Activated T-cell treated with anti-CD3 and anti-CD28 coated beads for 24 hours (primary cell): ENCODE measurements around the gene FAM131A.
"Not testable (repeated sequence)": the region's sequence is repeated elsewhere in the genome, so short reads cannot be mapped to it uniquely, and the experiment has no call there.

Experiments used
- DNase-seq: peaks from one replicate; pipeline ENCODE4 v3.0.0-alpha.2; 2020; ENCODE audit warnings: low read depth

The FAM131A gene

DNA sequence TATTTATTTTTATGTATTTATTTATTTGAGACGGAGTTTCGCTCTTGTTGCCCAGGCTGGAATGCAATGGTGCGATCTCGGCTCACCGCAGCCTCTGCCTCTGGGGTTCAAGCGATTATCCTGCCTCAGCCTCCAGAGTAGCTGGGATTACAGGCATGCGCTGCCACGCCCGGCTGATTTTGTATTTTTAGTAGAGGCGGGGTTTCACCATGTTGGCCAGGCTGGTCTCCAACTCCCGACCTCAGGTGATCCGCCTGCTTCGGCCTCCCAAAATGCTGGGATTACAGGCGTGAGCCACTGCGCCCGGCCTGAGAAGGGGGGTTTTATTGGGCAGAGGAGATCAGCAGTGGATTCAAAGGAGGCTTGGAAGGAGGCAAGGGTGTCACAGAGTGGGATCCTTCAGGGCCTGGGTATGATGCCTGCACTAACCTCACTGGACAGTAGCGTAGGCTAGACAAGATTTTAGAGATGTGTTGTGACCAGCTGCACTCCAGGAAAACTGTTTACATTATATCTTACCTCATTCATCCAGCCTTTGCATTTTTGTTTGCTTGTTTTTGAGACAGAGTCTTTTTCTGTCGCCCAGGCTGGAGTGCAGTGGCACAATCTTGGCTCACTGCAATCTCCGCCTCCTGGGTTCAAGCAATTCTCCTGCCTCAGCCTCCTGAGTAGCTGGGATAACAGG, 2.2 kb downstream of the FAM131A start:
- DNase-seq, result not testable (repeated sequence)

DNA sequence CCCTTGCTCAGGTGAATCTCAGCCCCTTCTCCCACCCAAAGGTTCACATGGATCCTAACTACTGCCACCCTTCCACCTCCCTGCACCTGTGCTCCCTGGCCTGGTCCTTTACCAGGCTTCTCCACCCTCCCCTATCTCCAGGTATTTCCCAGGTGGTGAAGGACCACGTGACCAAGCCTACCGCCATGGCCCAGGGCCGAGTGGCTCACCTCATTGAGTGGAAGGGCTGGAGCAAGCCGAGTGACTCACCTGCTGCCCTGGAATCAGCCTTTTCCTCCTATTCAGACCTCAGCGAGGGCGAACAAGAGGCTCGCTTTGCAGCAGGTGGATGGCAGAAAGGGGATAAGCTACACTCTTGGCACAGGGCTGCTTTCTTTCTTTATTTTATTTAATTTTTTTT, 4.5 kb downstream of the FAM131A start:
- DNase-seq, result no peak

DNA sequence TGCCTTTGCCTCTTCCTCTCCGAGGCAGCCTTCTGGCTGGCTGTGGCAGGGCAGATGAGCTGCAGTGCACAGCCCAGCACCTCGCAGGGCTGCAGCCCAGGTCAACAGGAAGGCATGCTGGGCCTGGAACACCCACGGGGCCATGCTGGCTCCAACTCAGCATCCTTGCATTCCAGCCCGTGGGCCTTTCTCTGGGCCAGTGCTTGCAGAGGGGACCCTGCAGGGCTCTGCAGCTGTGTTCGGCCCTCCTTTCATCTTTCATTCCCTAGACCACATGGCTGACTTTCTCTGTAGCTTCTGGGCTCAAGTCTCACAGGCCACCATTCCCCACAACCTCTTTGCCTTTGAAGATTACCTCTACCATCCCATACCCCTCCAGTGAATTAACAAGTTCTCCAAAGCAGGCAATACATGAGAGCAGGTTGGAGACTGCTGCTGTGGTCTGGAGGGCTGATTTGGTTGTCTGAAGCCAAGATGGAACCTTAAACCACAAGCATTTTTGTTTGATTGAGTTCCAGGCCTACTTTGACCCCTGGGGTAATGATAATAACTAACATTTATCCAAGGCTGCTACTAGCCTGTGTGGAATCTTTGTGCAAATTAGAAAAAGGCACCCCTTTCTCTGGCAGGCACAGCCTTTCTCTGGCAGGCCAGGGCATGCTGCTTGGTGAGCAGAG, 5.9 kb downstream of the FAM131A start:
- no peak for DNase-seq

DNA sequence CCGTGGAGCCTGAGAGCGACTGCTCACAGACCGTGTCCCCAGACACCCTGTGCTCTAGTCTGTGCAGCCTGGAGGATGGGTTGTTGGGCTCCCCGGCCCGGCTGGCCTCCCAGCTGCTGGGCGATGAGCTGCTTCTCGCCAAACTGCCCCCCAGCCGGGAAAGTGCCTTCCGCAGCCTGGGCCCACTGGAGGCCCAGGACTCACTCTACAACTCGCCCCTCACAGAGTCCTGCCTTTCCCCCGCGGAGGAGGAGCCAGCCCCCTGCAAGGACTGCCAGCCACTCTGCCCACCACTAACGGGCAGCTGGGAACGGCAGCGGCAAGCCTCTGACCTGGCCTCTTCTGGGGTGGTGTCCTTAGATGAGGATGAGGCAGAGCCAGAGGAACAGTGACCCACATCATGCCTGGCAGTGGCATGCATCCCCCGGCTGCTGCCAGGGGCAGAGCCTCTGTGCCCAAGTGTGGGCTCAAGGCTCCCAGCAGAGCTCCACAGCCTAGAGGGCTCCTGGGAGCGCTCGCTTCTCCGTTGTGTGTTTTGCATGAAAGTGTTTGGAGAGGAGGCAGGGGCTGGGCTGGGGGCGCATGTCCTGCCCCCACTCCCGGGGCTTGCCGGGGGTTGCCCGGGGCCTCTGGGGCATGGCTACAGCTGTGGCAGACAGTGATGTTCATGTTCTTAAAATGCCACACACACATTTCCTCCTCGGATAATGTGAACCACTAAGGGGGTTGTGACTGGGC, 7.3 kb downstream of the FAM131A start:
- no peak for DNase-seq

GRCh38 chr3:184345317-184346144, 8.1 kb downstream of the FAM131A start:
- no peak for DNase-seq

GRCh38 chr3:184346480-184347190, 9.2 kb downstream of the FAM131A start:
- no peak for DNase-seq

DNA sequence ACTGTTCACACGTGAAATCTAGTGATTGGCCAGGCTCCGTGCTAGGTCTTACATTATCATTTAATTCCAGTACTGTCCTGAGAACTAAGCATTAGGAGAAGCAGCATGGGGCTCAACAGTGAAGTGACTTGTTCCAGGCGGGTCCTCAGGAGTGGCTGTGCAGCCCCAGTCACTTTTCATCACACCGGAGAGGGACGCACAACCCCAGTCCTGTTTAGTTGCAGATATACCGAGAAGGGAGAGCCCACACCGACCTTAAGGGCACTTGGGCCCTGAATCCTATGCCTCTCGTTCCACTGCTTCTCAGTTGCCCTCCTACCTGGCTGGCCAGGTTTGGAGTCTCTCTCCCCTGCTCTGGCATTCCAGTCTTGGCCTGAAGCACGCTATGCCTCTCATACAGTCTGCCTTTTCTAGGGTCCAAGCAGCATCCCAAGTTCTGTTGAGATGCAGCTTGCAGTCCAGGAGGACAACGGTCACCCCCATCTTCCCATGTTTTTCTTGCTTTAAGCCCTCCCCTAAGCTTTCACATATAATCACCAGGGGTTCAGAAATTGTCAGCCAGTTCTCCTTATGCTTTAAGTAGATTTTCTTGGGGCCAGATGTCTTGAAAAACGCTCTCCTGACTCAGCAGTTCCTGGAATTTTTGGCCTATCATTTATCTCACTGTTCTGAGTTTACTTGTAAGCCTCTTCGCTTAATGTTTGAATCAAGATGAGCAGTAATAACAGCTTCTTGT, 10.1 kb downstream of the FAM131A start:
- DNase-seq, result no peak

DNA sequence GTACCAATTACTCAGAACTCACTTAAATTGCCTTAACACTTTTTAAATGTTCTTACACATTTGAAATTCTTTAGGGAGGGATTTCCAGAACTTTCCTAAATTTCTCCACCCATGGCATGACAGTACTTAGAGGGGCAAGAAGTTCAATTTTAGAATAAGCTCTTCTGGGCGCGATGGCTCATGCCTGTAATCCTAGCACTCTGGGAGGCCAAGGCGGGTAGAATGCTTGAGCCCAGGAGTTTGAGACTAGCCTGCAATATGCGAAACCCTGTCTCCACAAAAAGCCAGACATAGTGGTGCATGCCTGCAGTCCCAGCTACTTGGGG, 10.6 kb downstream of the FAM131A start:
- DNase-seq, result no peak

GRCh38 chr3:184349563-184350470, 12.4 kb downstream of the FAM131A start:
- no peak for DNase-seq

- DNase-seq, result no peak
Observed at GRCh38 chr3:184350618-184351017, 13.2 kb downstream of the FAM131A start.

- no peak for DNase-seq
Observed at GRCh38 chr3:184351511-184352148, 14.2 kb downstream of the FAM131A start.

DNA sequence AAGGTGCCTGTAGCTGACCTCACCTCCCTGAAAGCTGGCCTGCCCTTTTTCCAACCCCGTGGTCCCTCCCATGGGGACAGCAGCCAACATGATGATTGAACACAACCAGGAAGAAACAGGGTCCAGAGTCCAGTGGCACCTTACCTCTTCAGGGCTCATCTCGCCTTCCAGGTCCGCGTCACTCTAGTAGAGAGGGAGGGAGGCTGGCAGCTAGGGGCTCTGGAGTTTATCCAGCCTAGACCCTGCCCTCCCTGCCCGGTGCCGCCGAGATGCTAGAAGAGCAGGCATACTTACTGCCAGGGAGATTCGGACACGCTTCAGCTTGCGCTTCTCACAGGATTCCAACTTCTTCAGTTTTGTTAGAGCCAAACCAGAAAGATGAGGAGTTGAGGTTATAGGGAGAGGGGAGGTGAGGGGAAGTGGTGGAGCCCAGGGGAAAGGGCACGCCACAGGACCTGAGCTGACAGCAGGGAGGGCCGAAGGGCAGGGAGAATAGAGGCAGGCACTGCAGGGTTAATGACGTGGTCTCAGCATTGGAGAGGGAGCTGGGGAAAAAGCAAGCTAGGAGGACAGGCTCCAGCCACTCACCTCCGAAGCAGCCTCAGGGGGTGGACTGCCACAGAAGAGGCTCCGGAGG, 14.9 kb downstream of the FAM131A start:
- DNase-seq, result no peak

GRCh38 chr3:184352897-184353545, 15.6 kb downstream of the FAM131A start:
- DNase-seq, result no peak

- DNase-seq, result no peak
Observed at GRCh38 chr3:184353546-184353941, 16.1 kb downstream of the FAM131A start.

GRCh38 chr3:184354121-184354728, 16.8 kb downstream of the FAM131A start:
- peak; percentile 52 for DNase-seq

DNA sequence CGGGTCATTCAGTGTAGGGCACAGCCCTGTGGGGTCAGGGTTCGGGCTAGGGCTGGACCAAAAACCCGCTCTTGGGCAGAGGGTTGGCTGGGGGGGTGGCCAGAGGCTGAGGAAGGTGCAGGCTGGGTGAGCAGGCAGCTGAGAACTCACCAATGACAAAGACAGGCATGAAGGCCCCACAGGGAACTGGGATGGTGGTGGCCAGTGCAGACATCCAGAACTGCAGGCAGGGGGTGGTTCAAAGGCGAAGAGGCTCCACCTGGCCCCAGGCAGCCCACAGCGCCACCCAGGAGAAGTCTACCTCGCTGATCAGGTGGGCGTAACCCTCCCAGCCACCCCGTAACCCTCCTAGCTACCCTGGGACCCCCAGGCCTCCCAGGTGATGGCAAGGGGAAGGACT, 17.4 kb downstream of the FAM131A start:
- no peak for DNase-seq

DNA sequence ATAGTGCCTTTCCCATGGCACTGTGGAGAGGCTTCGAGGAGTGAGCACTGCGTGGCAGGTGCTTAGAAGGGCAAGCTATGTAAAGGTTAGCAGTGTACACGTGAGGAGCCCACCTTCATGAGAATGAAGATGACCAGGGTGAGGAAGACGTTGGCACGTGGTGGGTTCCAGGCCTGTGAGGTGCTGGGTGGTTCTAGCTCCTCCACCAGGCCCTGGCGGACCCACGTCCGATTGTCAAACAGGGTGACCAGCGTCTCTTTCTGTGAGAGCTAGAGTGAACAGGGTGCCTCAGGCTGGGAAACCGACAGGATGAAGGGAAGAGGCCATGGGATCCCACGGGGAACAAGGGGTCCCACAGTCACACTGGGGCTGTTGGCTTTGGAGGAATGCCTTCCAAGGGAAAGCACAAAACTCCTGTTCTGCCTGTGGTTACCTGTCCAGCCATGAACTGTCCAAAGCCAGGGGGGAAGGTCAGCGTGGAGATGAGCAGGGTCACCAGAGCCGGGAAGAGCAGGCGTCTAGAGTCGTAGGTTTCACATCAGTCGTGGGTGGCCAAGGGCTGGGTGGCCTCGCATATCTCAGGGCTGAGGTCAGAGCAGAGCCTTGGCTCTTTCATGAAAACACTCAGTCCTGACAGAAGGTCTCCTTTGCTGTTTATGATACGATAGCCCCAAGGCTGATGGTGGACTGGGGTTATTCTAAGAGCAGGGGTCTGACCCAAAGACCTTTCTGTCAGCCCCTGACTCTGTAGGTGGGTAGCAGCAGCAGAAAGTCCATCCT, 18.1 kb downstream of the FAM131A start:
- DNase-seq, result no peak
